ENCODE results near the gene PACS1. TPM values are rescaled to one million over a fixed set of nuclear protein-coding genes. Genes with fewer than 3 reads are reported as not detected.
"Not testable (repeated sequence)": the region's sequence is repeated elsewhere in the genome, so short reads cannot be mapped to it uniquely, and the experiment has no call there.

The PACS1 gene
- polyA plus RNA-seq, 3 donors: 8.1 to 36.8 (median 12.4) TPM

DNA sequence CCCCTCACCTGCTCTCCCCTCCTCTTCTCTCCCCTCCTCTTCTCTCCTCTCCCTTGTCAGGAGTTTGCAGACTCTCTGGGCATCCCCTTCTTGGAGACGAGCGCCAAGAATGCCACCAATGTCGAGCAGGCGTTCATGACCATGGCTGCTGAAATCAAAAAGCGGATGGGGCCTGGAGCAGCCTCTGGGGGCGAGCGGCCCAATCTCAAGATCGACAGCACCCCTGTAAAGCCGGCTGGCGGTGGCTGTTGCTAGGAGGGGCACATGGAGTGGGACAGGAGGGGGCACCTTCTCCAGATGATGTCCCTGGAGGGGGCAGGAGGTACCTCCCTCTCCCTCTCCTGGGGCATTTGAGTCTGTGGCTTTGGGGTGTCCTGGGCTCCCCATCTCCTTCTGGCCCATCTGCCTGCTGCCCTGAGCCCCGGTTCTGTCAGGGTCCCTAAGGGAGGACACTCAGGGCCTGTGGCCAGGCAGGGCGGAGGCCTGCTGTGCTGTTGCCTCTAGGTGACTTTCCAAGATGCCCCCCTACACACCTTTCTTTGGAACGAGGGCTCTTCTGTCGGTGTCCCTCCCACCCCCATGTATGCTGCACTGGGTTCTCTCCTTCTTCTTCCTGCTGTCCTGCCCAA, 206.0 kb downstream of the PACS1 start:
- Mint-ChIP-seq H3K4me3 (no peak overlapping the region), H3K9me3 (peaks cover 0 to 7% (median 2%) of the 10 kb centered on the region in 7 donors), H3K36me3 (peaks cover 59 to 62% of the 10 kb centered on the region in 2 donors), H3K27ac (no peak overlapping the region), H3K4me1 (peaks cover 13% of the 10 kb centered on the region), H3K27me3 (ENCODE audit: low read depth in 3 of 3) (peaks cover 23 to 35% (median 28%) of the 10 kb centered on the region in 3 donors)
- WGBS (ENCODE audit: insufficient coverage): 97% methylated on average over 13 of the region's 14 CpGs
- no peak overlapping the region for H2AFZ ChIP-seq (ENCODE audit: insufficient read depth, low read depth, low read length, poor library complexity, severe bottlenecking)
- H3K27ac ChIP-seq (ENCODE audit: low read depth in 1 of 2, low read length in 2 of 2): no peak overlapping the region
- H3K4me2 ChIP-seq (replicated peaks; ENCODE audit: extremely low read depth, low read length, poor library complexity, severe bottlenecking): no peak overlapping the region
- TF ChIP-seq, protein P1, sequence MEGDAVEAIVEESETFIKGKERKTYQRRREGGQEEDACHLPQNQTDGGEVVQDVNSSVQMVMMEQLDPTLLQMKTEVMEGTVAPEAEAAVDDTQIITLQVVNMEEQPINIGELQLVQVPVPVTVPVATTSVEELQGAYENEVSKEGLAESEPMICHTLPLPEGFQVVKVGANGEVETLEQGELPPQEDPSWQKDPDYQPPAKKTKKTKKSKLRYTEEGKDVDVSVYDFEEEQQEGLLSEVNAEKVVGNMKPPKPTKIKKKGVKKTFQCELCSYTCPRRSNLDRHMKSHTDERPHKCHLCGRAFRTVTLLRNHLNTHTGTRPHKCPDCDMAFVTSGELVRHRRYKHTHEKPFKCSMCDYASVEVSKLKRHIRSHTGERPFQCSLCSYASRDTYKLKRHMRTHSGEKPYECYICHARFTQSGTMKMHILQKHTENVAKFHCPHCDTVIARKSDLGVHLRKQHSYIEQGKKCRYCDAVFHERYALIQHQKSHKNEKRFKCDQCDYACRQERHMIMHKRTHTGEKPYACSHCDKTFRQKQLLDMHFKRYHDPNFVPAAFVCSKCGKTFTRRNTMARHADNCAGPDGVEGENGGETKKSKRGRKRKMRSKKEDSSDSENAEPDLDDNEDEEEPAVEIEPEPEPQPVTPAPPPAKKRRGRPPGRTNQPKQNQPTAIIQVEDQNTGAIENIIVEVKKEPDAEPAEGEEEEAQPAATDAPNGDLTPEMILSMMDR (IDR thresholded peaks at IDR 0.05): no peak
- H3K79me2 ChIP-seq (ENCODE audit: insufficient read depth, low read length): peaks cover 15% of the 10 kb centered on the region
- intact Hi-C loops (cut with micrococcal nuclease): no loop called here
- peaks cover 49 to 53% of the 10 kb centered on the region in 2 donors for H3K36me3 ChIP-seq (replicated peaks in 1 of 2; ENCODE audit: control insufficient read depth in 1 of 2, insufficient read depth in 2 of 2, low read length in 2 of 2)
- H3K9ac ChIP-seq (ENCODE audit: insufficient read depth, low read length, poor library complexity, severe bottlenecking): no peak overlapping the region
- DNase-seq: no peak
- H3K27me3 ChIP-seq (ENCODE audit: control insufficient read depth in 2 of 2, insufficient read depth in 2 of 2, low read length in 2 of 2): peaks cover 3 to 23% of the 10 kb centered on the region in 2 donors
- H3K9me3 ChIP-seq (replicated peaks in 1 of 2; ENCODE audit: control insufficient read depth in 1 of 2, insufficient read depth in 1 of 2, low read length in 2 of 2): no peaks in the 10 kb centered on the region
- H4K20me1 ChIP-seq (ENCODE audit: insufficient read depth, low read length): peaks cover 81% of the 10 kb centered on the region
- H3K4me3 ChIP-seq (replicated peaks in 1 of 3; ENCODE audit: low read depth in 2 of 3, low read length in 3 of 3): no peak overlapping the region
- peaks cover 4 to 8% of the 10 kb centered on the region in 2 donors for H3K4me1 ChIP-seq (ENCODE audit: control insufficient read depth in 1 of 2, insufficient read depth in 2 of 2, low read length in 2 of 2)

DNA sequence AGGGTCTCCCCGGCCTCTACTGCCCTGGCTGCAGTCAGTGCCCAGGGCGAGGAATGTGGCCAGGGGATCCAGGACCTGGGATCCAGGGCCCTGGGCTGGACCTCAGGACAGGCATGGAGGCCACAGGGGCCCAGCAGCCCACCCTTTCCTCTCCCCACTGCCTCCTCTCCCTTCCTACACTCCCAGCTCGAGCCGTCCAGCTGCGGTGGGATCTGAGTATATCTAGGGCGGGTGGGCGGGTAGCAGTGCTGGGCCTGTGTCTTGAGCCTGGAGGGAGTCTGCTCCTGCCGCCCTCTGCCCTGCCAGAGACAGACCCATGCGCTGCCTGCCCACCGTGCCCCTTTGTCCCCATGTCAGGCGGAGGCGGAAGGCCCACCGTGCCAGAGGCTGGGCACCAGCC, 206.5 kb downstream of the PACS1 start:
- H3K9me3 Mint-ChIP-seq; H2AFZ ChIP-seq (ENCODE audit: insufficient read depth, low read depth, low read length, poor library complexity, severe bottlenecking); H3K4me3 ChIP-seq (replicated peaks in 1 of 3; ENCODE audit: low read depth in 2 of 3, low read length in 3 of 3); H3K27ac ChIP-seq (ENCODE audit: low read depth in 1 of 2, low read length in 2 of 2); H3K9ac ChIP-seq (ENCODE audit: insufficient read depth, low read length, poor library complexity, severe bottlenecking); H3K27ac Mint-ChIP-seq; H3K4me1 ChIP-seq (ENCODE audit: control insufficient read depth in 1 of 2, insufficient read depth in 2 of 2, low read length in 2 of 2); DNase-seq; intact Hi-C loops (cut with micrococcal nuclease); H3K4me2 ChIP-seq (replicated peaks; ENCODE audit: extremely low read depth, low read length, poor library complexity, severe bottlenecking); H3K9me3 ChIP-seq (replicated peaks in 1 of 2; ENCODE audit: control insufficient read depth in 1 of 2, insufficient read depth in 1 of 2, low read length in 2 of 2); H3K4me3 Mint-ChIP-seq: not testable (repeated sequence)
- Histone ChIP-seq H3K79me2 (ENCODE audit: insufficient read depth, low read length) (peaks cover 11% of the 10 kb centered on the region), H4K20me1 (ENCODE audit: insufficient read depth, low read length) (peaks cover 77% of the 10 kb centered on the region), H3K27me3 (ENCODE audit: control insufficient read depth in 2 of 2, insufficient read depth in 2 of 2, low read length in 2 of 2) (peaks cover 3 to 23% of the 10 kb centered on the region in 2 donors), H3K36me3 (replicated peaks in 1 of 2; ENCODE audit: control insufficient read depth in 1 of 2, insufficient read depth in 2 of 2, low read length in 2 of 2) (peaks cover 48 to 49% of the 10 kb centered on the region in 2 donors)
- peaks cover 58 to 61% of the 10 kb centered on the region in 2 donors for H3K36me3 Mint-ChIP-seq
- H3K27me3 Mint-ChIP-seq (ENCODE audit: low read depth in 3 of 3): peaks cover 25 to 35% (median 32%) of the 10 kb centered on the region in 3 donors
- peaks cover 12% of the 10 kb centered on the region for H3K4me1 Mint-ChIP-seq
- 60% methylated on average over 7 of the region's 13 CpGs for WGBS (ENCODE audit: insufficient coverage)

DNA sequence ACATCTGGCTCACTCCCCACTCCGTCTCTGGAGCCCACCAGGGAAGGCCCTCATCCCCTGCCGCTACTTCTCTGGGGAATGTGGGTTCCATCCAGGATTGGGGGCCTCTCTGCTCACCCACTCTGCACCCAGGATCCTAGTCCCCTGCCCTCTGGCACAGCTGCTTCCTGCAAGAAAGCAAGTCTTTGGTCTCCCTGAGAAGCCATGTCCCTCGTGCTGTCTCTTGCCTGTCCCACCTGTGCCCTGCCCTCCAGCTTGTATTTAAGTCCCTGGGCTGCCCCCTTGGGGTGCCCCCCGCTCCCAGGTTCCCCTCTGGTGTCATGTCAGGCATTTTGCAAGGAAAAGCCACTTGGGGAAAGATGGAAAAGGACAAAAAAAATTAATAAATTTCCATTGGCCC, 207.0 kb downstream of the PACS1 start:
- peak overlapping the region in 1 of 2 donors; percentile 60 for H3K4me3 Mint-ChIP-seq
- H3K4me2 ChIP-seq (replicated peaks; ENCODE audit: extremely low read depth, low read length, poor library complexity, severe bottlenecking); H3K79me2 ChIP-seq (ENCODE audit: insufficient read depth, low read length); H3K4me3 ChIP-seq (replicated peaks in 1 of 3; ENCODE audit: low read depth in 2 of 3, low read length in 3 of 3); H3K27ac ChIP-seq (ENCODE audit: low read depth in 1 of 2, low read length in 2 of 2); H3K9me3 ChIP-seq (replicated peaks in 1 of 2; ENCODE audit: control insufficient read depth in 1 of 2, insufficient read depth in 1 of 2, low read length in 2 of 2); intact Hi-C loops (cut with micrococcal nuclease); H3K27ac Mint-ChIP-seq; DNase-seq; H2AFZ ChIP-seq (ENCODE audit: insufficient read depth, low read depth, low read length, poor library complexity, severe bottlenecking); H3K9ac ChIP-seq (ENCODE audit: insufficient read depth, low read length, poor library complexity, severe bottlenecking); H3K9me3 Mint-ChIP-seq: not testable (repeated sequence)
- Histone ChIP-seq H3K27me3 (ENCODE audit: control insufficient read depth in 2 of 2, insufficient read depth in 2 of 2, low read length in 2 of 2) (peaks cover 3 to 23% of the 10 kb centered on the region in 2 donors), H3K36me3 (replicated peaks in 1 of 2; ENCODE audit: control insufficient read depth in 1 of 2, insufficient read depth in 2 of 2, low read length in 2 of 2) (peaks cover 44 to 45% of the 10 kb centered on the region in 2 donors), H3K4me1 (ENCODE audit: control insufficient read depth in 1 of 2, insufficient read depth in 2 of 2, low read length in 2 of 2) (peaks cover 4 to 13% of the 10 kb centered on the region in 2 donors), H4K20me1 (ENCODE audit: insufficient read depth, low read length) (peaks cover 77% of the 10 kb centered on the region)
- peaks cover 54 to 56% of the 10 kb centered on the region in 2 donors for H3K36me3 Mint-ChIP-seq
- H3K4me1 Mint-ChIP-seq: peaks cover 13% of the 10 kb centered on the region
- 20% methylated on average over 4 of the region's 4 CpGs for WGBS (ENCODE audit: insufficient coverage)
- H3K27me3 Mint-ChIP-seq (ENCODE audit: low read depth in 3 of 3): peaks cover 27 to 36% (median 32%) of the 10 kb centered on the region in 3 donors
